SH-SY5Y (cell line): Measurements from ENCODE around the gene MAGEB6B.

Source experiments
- GATA2 ChIP-seq: IDR thresholded peaks from 2 replicates; pipeline ENCODE4 v1.6.1; 2011; ENCODE audit warnings: mild to moderate bottlenecking, low read depth, low read length
- GATA3 ChIP-seq: IDR thresholded peaks from 2 replicates; pipeline ENCODE4 v1.6.1; 2011; ENCODE audit warnings: low read depth, mild to moderate bottlenecking, low read length, moderate library complexity

MAGEB6B gene

GRCh38 chrX:26160301-26160700 lies at the start of gene MAGEB6B:
Gene MAGEB6B (plus strand): TSS chrX:26160601. CDS start chrX:26160601, 0 bp downstream.
- TF ChIP-seq GATA2 (no peak), GATA3 (no peak)

GRCh38 chrX:26138274-26138673 lies 22.1 kb upstream of the MAGEB6B start, which contains the start of gene MAGEB18:
Gene MAGEB18 (plus strand): TSS chrX:26138343. CDS start chrX:26138986, 643 bp downstream.
- no peak for TF ChIP-seq GATA3
- TF ChIP-seq GATA2, result no peak

GRCh38 chrX:26146024-26146423 lies 14.4 kb upstream of the MAGEB6B start:
- no peak for TF ChIP-seq GATA3
- TF ChIP-seq GATA2, result no peak

- TF ChIP-seq GATA3 (no peak), GATA2 (no peak)
Observed at GRCh38 chrX:26192204-26192603, 31.8 kb downstream of the MAGEB6B start, which contains the start of gene MAGEB6. Gene MAGEB6 (plus strand): TSS chrX:26192440. CDS start chrX:26193847, 1,407 bp downstream.

GRCh38 chrX:26203561-26203960 lies 43.2 kb downstream of the MAGEB6B start:
- no peak for TF ChIP-seq GATA3
- no peak for TF ChIP-seq GATA2

GRCh38 chrX:26208012-26208411 lies 47.6 kb downstream of the MAGEB6B start:
- TF ChIP-seq GATA3, result no peak
- TF ChIP-seq GATA2, result no peak
